GM19099 (cell line): ENCODE data around the gene ADIPOQ.
A peak's percentile ranks its signal among the peaks of the same experiment; 100 is the strongest.

Source experiments
- POLR2A ChIP-seq: IDR thresholded peaks from 3 replicates; pipeline ENCODE4 v1.6.1; 2011; ENCODE audit warnings: low read depth; ENCODE audit not compliant: insufficient read length; ENCODE audit errors: extremely low read depth

The ADIPOQ gene

GRCh38 chr3:186824430-186825139 lies 17.9 kb upstream of the ADIPOQ start:
- TF ChIP-seq POLR2A, result no peak

GRCh38 chr3:186825294-186825821 lies 17.2 kb upstream of the ADIPOQ start:
- no peak for TF ChIP-seq POLR2A

- no peak for TF ChIP-seq POLR2A
Observed at GRCh38 chr3:186825872-186826409, 16.6 kb upstream of the ADIPOQ start.

GRCh38 chr3:186826410-186826975 lies 16.0 kb upstream of the ADIPOQ start:
- TF ChIP-seq POLR2A, result no peak

DNA sequence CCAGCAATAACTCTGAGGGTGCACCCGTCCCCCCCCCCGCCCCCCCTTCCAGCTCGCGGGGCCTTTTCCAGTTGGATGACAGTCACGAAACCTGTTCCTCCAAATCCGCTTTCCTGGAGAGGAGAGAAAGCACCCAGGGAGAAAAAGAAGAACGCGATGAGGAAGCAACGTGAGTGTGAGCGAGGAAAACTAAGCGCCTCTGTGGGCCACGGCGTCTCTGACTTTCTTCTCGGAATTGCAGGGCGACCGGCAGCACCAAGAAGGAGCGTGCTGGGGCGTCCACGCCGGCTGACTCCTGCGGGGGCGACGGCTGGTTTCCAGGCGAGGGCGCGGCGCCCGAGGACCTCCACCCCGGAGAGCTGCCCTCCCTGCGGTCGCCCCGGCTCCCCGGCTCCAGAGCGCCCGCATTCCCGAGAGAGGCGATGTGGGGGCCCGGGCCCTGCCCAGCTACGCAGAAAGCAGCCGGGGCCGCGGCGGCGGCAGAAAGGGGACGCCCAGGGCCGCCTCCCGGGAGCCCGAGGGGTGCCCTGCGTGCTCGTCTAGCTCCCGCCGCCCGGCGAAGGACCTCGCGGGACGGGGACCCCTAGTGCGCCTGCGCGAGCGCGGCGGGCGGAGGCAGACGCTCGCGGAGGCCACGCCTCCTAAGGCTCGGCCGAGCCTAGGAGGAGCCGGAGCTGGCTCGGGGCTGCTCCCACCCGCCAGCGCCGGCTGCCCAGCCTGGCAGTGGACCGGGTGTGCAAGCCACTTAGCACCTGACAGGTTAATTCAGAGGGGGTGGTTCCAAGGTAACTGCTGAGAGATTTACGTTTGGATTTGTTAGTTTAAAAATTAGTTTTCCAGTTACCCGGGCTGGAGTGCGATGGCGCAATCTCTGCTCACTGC lies 15.3 kb upstream of the ADIPOQ start:
- peak; percentile 25 for TF ChIP-seq POLR2A

GRCh38 chr3:186828340-186828739 lies 14.2 kb upstream of the ADIPOQ start:
- no peak for TF ChIP-seq POLR2A

DNA sequence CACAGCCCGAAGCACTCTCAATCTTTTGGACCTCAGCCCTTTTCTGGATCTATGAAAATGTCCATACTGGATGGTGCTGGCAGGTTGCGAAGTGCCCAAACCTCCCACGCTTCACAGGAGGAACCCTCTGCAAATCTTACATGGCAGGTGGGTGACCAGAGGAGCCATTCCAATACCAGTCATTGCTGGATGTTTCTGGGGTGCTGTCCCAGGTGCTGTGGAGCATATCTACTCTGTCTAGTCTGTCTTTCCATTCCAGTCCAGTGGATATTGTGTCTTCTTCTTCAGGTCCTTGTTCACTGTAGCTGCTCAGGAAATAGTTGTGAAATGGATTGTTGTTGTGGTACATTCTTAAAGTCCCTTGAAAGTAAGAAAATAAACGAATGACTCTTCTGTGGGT lies 10.7 kb upstream of the ADIPOQ start:
- TF ChIP-seq POLR2A, result no peak

DNA sequence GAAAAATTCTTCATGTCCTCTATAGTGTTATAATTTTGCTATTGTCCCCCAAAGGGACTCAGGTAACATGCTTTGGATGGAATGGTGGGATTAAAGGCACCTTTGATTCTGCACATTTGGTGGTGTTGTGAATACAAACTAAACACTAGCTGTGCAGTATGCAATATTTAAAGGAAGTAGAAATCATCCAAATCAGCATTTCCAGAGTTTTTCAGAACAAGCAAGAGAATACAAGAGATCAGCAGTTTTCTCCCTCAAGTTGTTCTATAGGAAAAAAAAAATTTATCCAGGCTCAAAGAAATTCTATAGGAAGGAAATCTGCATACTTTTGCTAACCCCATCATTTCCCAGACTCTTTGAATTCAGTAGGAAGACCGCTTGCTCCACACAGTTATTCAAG lies 10.2 kb upstream of the ADIPOQ start:
- TF ChIP-seq POLR2A, result no peak

GRCh38 chr3:186839874-186840641 lies 2.5 kb upstream of the ADIPOQ start:
- TF ChIP-seq POLR2A, result no peak

DNA sequence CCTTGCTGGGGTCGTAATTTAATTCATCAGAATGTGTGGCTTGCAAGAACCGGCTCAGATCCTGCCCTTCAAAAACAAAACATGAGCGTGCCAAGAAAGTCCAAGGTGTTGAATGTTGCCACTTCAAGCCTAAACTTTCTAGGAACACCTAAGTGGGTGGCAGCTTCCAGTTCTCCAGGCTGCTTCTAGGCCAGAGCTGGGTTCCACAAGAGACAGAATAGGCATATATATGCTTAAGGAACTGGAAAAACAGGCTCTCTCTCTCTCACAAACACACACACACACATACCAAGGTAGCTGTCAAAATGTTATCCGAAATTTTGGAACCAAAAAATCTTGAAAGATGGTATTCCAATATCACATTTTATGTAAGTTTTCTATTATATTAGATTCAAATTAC lies 890 bp upstream of the ADIPOQ start:
- no peak for TF ChIP-seq POLR2A

DNA sequence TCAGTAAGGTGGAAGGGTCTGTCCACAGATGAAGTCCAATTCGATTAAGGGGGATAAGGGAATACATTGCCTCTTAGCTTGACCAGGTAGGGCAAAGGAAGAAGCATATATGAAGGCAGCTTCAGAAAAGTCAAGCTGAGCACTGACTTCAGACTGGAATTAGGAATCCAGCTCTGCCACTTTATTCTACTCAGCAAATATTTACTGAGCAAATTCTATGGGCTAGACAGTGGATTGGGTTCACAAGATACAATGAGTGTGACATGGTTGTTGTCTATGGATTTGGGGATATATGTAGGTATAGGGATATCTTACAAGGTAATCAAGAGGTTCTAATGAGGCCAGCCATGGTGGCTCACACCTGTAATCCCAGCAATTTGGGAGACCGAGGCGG lies 526 bp downstream of the ADIPOQ start:
- TF ChIP-seq POLR2A, result no peak

GRCh38 chr3:186844908-186845307 lies 2.4 kb downstream of the ADIPOQ start:
- TF ChIP-seq POLR2A, result no peak

DNA sequence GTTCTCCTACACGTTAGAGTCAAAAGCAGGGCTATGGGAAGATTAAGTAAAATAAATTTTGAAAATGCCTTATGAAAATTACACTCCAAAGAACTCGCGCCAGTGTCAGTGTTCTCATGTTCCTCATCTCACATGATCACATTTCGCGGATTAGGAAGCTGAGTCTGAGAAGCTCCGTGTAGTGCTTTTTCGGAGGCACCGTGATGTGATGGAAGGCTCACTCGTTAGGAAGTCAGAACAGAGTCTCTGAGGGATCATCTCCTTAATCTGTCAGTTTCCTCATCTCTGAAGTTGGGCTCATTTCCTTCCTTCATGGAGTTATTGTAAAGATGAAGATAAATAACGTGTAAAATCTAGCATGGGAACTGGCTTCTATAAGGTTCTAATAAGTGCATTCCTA lies 3.2 kb downstream of the ADIPOQ start:
- no peak for TF ChIP-seq POLR2A

- TF ChIP-seq POLR2A, result no peak
Observed at GRCh38 chr3:186847437-186847836, 4.9 kb downstream of the ADIPOQ start.
